GM15510 (cell line): ENCODE measurements around the gene DDX59.

ENCODE experiments used
- POLR2A ChIP-seq: IDR thresholded peaks from 3 replicates; pipeline ENCODE4 v1.6.1; 2011; ENCODE audit warnings: borderline replicate concordance; ENCODE audit not compliant: insufficient read length; ENCODE audit errors: extremely low read depth

Gene DDX59

GRCh38 chr1:200675588-200675852 lies 5.8 kb upstream of the DDX59 start:
- TF ChIP-seq POLR2A = no peak

- no peak for TF ChIP-seq POLR2A
Measured at GRCh38 chr1:200674838-200675587, 5.3 kb upstream of the DDX59 start.

GRCh38 chr1:200673952-200674823 lies 4.5 kb upstream of the DDX59 start:
- no peak for TF ChIP-seq POLR2A

DNA sequence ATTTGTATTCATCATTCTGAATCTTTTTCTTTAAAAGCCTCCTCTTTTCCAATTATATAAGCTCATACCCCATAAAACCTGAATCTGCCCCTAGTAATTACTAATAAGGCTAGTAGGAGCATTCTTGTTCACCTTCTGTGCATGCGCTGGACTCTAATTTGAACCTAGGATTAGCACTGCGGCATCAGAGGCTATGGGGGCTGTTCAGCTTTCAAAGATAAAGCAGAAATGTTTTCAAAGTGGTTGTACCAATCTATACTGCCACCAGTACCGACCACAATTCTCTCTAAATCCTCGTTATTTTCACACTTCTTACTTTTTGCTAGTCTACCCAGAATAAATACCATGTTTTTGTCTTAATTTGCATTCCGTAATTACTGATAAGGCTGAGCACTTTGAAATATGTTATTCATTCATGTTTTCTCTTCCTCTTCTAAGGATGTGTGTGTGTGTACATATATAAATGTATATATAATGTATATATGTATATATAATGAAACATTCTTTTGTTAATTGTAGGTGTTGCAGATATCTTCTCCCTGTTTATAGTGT lies 1.6 kb upstream of the DDX59 start:
- no peak for TF ChIP-seq POLR2A

DNA sequence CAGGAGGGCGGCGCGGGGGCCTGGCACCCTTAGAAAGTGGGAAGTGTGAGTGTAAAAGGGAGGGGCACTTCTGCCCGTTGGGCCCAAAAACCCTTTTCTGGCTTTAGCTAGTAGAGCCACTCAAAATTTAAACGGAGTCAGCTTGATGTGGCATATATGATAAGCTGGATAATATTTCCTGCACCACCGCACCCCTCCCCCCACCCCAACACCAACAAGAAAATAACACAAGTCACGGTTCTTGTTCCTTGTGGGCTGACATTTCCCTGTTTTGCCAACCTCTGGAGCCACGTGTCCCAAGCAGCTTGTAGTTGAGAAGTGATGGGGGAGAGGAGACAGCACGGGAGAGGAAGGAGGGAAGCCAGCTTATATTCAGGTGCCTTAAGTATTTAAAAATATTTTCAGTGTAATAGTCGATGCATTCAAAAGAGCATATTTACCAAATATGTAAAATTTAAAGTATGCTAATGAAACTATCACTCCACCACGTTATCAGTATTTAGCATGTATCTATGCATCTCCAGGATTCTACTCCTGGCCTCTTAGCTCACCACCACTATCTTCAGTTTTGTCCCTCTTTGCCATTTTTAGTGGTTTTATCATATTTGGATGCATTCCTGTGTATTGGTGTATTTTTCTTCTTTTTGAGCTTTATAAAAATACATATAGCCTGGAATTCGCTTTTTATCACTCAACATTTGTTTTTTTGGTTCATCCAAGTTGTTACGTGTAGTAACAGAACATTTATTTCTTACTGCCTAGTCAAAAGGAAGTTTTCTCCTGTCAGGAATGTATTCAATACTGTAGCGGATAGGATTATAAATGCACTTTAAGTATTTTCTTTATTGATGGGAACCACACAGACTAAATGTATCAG lies 773 bp upstream of the DDX59 start:
- no peak for TF ChIP-seq POLR2A

GRCh38 chr1:200668514-200669313 lies 993 bp downstream of the DDX59 start:
- no peak for TF ChIP-seq POLR2A

DNA sequence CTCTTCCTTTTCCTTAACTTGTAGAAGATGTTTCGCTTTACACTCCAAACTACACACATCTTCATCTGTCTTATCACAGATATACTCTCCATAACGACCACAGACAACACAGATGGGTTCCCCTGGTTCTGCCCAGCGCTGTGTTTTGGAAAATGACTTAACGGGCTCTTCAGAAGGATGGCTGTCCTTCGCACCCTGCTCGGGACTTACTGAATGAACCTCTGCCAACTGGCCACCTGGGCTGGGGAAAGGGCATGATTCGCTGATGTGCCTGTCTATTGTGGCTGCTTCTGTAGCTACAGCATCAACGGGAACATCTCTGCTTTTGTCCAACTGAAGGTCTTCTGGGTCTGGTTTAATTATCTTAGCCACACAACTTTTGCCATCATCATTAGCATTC lies 3.4 kb downstream of the DDX59 start:
- no peak for TF ChIP-seq POLR2A

- no peak for TF ChIP-seq POLR2A
Measured at GRCh38 chr1:200665861-200666260, 3.8 kb downstream of the DDX59 start.

- no peak for TF ChIP-seq POLR2A
Measured at GRCh38 chr1:200660719-200661118, 9.0 kb downstream of the DDX59 start.

GRCh38 chr1:200659269-200659668 lies 10.4 kb downstream of the DDX59 start:
- TF ChIP-seq POLR2A = no peak

DNA sequence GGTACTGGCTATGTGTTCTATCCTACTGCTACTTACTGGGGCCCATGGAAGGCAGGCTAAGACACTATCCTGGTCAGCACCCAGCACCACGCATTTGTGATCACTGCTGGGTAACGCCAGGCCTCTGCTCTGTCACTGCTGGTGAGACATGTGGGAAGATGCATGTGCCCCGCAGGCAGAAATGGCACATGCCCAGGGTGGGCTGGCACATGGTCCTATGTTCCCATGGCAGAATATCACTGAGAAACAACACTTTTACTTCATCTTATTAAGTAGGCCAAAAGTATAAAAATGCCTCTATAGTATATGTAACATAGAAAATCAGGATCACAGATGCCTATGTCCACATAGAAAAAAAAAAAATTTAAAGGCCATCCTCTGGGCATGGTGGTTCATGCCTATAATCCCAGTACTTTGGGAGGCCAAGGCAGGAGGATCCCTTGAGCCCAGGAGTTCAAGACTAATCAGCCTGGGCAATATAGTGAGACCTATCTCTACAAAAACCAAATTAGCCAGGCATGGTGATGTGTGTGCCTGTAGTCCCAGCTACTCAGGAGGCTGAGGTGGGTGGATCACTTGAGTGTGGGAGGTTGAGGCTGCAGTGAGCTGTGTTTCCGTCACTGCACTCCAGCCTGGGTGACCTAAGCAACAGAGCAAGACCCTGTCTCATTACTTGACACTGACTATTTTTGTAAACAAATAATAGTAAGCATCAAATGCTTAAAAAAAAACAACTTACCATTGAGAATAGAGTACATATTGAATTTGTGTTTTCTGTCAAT lies 11.5 kb downstream of the DDX59 start:
- TF ChIP-seq POLR2A = no peak

DNA sequence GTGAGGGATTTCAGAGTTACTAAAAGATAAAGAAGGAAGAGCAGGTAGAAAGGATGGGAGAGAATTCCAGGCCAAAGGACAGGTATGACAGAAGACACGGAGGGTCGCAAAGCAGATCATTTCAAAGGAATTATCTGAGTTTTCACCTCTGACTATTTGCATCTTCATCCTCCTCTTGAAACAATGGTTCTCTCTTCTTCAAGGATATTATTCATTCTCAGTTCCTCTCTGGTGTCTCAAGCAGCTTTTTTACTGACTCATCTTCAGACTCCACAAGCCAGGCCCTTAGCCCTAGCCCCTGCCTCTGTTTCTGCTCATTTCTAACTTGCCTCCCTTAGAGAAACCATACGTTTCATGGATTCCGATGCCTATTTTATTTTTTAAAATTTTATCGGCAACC lies 15.0 kb downstream of the DDX59 start:
- TF ChIP-seq POLR2A = no peak

DNA sequence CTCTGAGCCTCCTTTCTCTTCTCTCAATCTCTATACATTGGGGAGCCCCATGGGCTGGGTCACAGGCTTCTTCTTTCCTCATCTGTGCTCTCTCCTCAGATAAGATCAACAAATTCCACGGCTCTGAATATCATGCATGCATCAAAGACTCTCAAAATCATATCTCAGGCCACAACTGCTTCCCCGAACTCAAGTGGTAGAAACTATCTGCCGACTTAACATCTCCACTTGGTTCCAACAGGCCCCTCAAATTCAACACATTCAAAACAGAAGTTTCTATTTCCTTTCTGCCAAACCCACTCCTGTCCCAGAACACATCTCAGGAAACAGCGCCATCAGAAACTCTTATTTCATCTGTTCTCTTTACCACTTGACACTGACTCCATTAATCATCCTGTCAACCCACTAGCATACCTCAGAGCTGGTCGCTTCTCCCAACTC lies 16.7 kb downstream of the DDX59 start:
- no peak for TF ChIP-seq POLR2A
